NCI-H69 (cell line): ENCODE results near the gene FLAD1.
"Not testable (repeated sequence)": the region's sequence is repeated elsewhere in the genome, so short reads cannot be mapped to it uniquely, and the experiment has no call there.

ENCODE experiments used
- DNase-seq: peaks from one replicate; lab custom pipeline; 2025; lab: John Stamatoyannopoulos, UW

FLAD1 gene

GRCh38 chr1:154969246-154969645 lies 13.9 kb upstream of the FLAD1 start:
- no peak for DNase-seq

GRCh38 chr1:154969860-154970452 lies 13.2 kb upstream of the FLAD1 start:
- no peak for DNase-seq

GRCh38 chr1:154970631-154971340 lies 12.4 kb upstream of the FLAD1 start, which contains the start of gene SHC1:
Gene SHC1 (minus strand): TSS chr1:154970747. CDS start chr1:154970526, 221 bp downstream.
- DNase-seq, result peak; percentile 90

- DNase-seq, result no peak
These were observed 11.7 kb upstream of the FLAD1 start for GRCh38 chr1:154971341-154971998.

- no peak for DNase-seq
These were observed 11.0 kb upstream of the FLAD1 start for GRCh38 chr1:154972213-154972516.

GRCh38 chr1:154972517-154973343 lies 10.4 kb upstream of the FLAD1 start:
- DNase-seq, result no peak

- DNase-seq, result peak; percentile 92
These were observed 9.6 kb upstream of the FLAD1 start for GRCh38 chr1:154973344-154974101.

GRCh38 chr1:154974102-154974807 lies 8.9 kb upstream of the FLAD1 start, which contains the start of gene CKS1B:
Gene CKS1B (plus strand): TSS chr1:154974681. CDS start chr1:154974746, 65 bp downstream.
- DNase-seq, result peak; percentile 100

GRCh38 chr1:154974808-154975408 lies 8.2 kb upstream of the FLAD1 start:
- DNase-seq, result peak; percentile 96

- DNase-seq, result peak; percentile 57
These were observed 7.6 kb upstream of the FLAD1 start for GRCh38 chr1:154975409-154976059.

- DNase-seq, result not testable (repeated sequence)
These were observed 5.4 kb upstream of the FLAD1 start for GRCh38 chr1:154977762-154978161.

- no peak for DNase-seq
These were observed 4.8 kb upstream of the FLAD1 start for GRCh38 chr1:154978360-154978759.

GRCh38 chr1:154982341-154982740 lies 803 bp upstream of the FLAD1 start:
- peak; percentile 71 for DNase-seq

GRCh38 chr1:154983776-154984466 lies 777 bp downstream of the FLAD1 start:
- DNase-seq, result peak; percentile 45

- not testable (repeated sequence) for DNase-seq
These were observed 3.6 kb downstream of the FLAD1 start for GRCh38 chr1:154986736-154987135.

GRCh38 chr1:154987326-154987725 lies 4.2 kb downstream of the FLAD1 start:
- no peak for DNase-seq

- DNase-seq, result no peak
These were observed 5.2 kb downstream of the FLAD1 start for GRCh38 chr1:154988058-154988954.

- DNase-seq, result no peak
These were observed 6.2 kb downstream of the FLAD1 start for GRCh38 chr1:154989195-154989860.
